ENCODE data around the gene GRAMD1A. TPM values are rescaled to one million over a fixed set of nuclear protein-coding genes. Genes with fewer than 3 reads are reported as not detected.

The GRAMD1A gene
- total and polyA plus RNA-seq, 9 of the 15 experiments (the other 6 are each of a cell fraction or from before 2014, with no cell fraction given): 1.4 to 63.8 (median 38.5) TPM

- peak; percentile 53 for TF ChIP-seq ZBTB40 (IDR thresholded peaks at IDR 0.05)
- TF ChIP-seq ZBTB40 (CRISPR knock-in tag; IDR thresholded peaks at IDR 0.05): no peak
- no peak for TF ChIP-seq RBM22 (IDR thresholded peaks at IDR 0.05; ENCODE audit: low read depth, low read length, poor library complexity, severe bottlenecking)
- TF ChIP-seq NFIX (CRISPR knock-in tag; IDR thresholded peaks at IDR 0.05; ENCODE audit: low read depth): no peak
- peak; percentile 67 for TF ChIP-seq DEAF1 (CRISPR knock-in tag; IDR thresholded peaks at IDR 0.05)
- peak; percentile 92 for TF ChIP-seq USF1 (CRISPR knock-in tag; IDR thresholded peaks at IDR 0.05)
- no peak for TF ChIP-seq RHOXF2B (CRISPR knock-in tag; conservative IDR thresholded peaks at IDR 0.05)
- peak; percentile 46; the same call in 1 of the 2 replicates for TF ChIP-seq EP400 (IDR thresholded peaks at IDR 0.05)
- TF ChIP-seq CSDE1 (IDR thresholded peaks at IDR 0.05): no peak
- no peak for TF ChIP-seq CXXC5 (CRISPR knock-in tag; IDR thresholded peaks at IDR 0.05)
- TF ChIP-seq KDM1A (IDR thresholded peaks at IDR 0.05): peak; percentile 79
- TF ChIP-seq IRF9 (tag; IDR thresholded peaks at IDR 0.05): no peak
- TF ChIP-seq CBX1 (IDR thresholded peaks at IDR 0.05; ENCODE audit: low read depth): 0 out of 2 replicates have a peak, but pooled peaks have one; percentile 35
- no peak for TF ChIP-seq SAFB2 (IDR thresholded peaks at IDR 0.05; ENCODE audit: borderline replicate concordance, low read depth, low read length, severe bottlenecking)
- peak; percentile 45; the same call in 1 of the 2 replicates for TF ChIP-seq KLF16 (IDR thresholded peaks at IDR 0.05)
- TF ChIP-seq CBFA2T2 (conservative IDR thresholded peaks at IDR 0.05): peak; percentile 82
Measured at GRCh38 chr19:35066691-35067563, 66.8 kb downstream of the GRAMD1A start (continued).
